PC-9 (cell line): ENCODE measurements around the gene FNDC3B. TPM values are rescaled to one million over a fixed set of nuclear protein-coding genes. Genes with fewer than 3 reads are reported as not detected.

Source experiments
- BruUV-seq: library from RNA; stranded (reverse); fragments of 400-500 nt; replicated peaks from 2 replicates; lab custom pipeline; 2021; lab: Mats Ljungman, UMichigan
- CTCF ChIA-PET: fragments of 300-600 bp; sonication (Branson Sonifier 250); formaldehyde crosslinking; loops from one replicate; lab custom pipeline; 2022; ENCODE audit warnings: antibody characterized with exemption; lab: Charles Lee
- POLR2A ChIA-PET: fragments of 300-600 bp; sonication (Branson Sonifier 250); formaldehyde crosslinking; loops from one replicate; lab custom pipeline; 2022; ENCODE audit warnings: antibody characterized with exemption; ENCODE audit not compliant: unreplicated experiment; lab: Charles Lee
- DNase-seq, 2 experiments: peaks; one replicate each; pipeline versions ENCODE4 v3.0.0 to v3.0.0-alpha.2; 2015 to 2022; ENCODE audit warnings: mixed read lengths in 1 of 2
- H2AFZ ChIP-seq: fragments of 200-600 bp; sonication (generic); 2 replicates; pipeline ENCODE4 v1.8.1; 2017; ENCODE audit warnings: antibody characterized with exemption
- H3F3A ChIP-seq: fragments of 200-600 bp; sonication (generic); 2 replicates; pipeline ENCODE4 v1.8.1; 2017; ENCODE audit warnings: antibody characterized with exemption, mild to moderate bottlenecking, low read depth; ENCODE audit not compliant: insufficient read depth
- H3K27ac ChIP-seq: fragments of 200-600 bp; sonication (generic); 2 replicates; pipeline ENCODE4 v1.6.1; 2016; ENCODE audit warnings: mixed run types
- H3K27me3 ChIP-seq: fragments of 200-600 bp; sonication (generic); 2 replicates; pipeline ENCODE4 v1.6.1; 2016; ENCODE audit warnings: low read depth, mixed run types; ENCODE audit not compliant: insufficient read depth
- H3K36me3 ChIP-seq: fragments of 200-600 bp; sonication (generic); 2 replicates; pipeline ENCODE4 v1.6.1; 2016; ENCODE audit warnings: low read depth, mixed run types
- H3K4me1 ChIP-seq: fragments of 200-600 bp; sonication (generic); replicated peaks from 2 replicates; pipeline ENCODE4 v1.6.1; 2016; ENCODE audit warnings: mixed run types; ENCODE audit not compliant: insufficient read depth
- H3K4me2 ChIP-seq: fragments of 200-600 bp; sonication (generic); 2 replicates; pipeline ENCODE4 v1.6.1; 2017; ENCODE audit warnings: mixed run types
- H3K4me3 ChIP-seq: fragments of 200-600 bp; sonication (generic); 2 replicates; pipeline ENCODE4 v1.6.1; 2016; ENCODE audit warnings: mixed run types
- H3K79me2 ChIP-seq: fragments of 200-600 bp; sonication (generic); 2 replicates; pipeline ENCODE4 v1.6.1; 2017; ENCODE audit warnings: low read depth, mixed run types
- H3K9me2 ChIP-seq: fragments of 200-600 bp; sonication (generic); 2 replicates; pipeline ENCODE4 v1.8.1; 2017; ENCODE audit warnings: mild to moderate bottlenecking; ENCODE audit not compliant: insufficient read depth
- H3K9me3 ChIP-seq: fragments of 200-600 bp; sonication (generic); 2 replicates; pipeline ENCODE4 v1.8.1; 2016; ENCODE audit warnings: low read depth; ENCODE audit not compliant: insufficient read depth
- H4K20me1 ChIP-seq: fragments of 200-600 bp; sonication (generic); 2 replicates; pipeline ENCODE4 v1.8.1; 2017; ENCODE audit not compliant: insufficient read depth
- EZH2 ChIP-seq: fragments of 200-600 bp; sonication (generic); IDR thresholded peaks from 2 replicates; pipeline ENCODE4 v1.8.0; 2017; ENCODE audit warnings: antibody characterized with exemption, low read depth
- intact Hi-C: fragments of 100-400 bp; cut with micrococcal nuclease; formaldehyde crosslinking; loops from one replicate; pipeline ENCODE4 v1.10.0; 2022; ENCODE audit not compliant: unreplicated experiment
- total RNA-seq: library from RNA; stranded (reverse); gene quantifications from 2 replicates; pipeline ENCODE4 v1.2.3, GENCODE V29; 2021
- TF ChIP-seq, protein P1 (sequence below): fragments of 200-600 bp; sonication (generic); conservative IDR thresholded peaks from 2 replicates; pipeline ENCODE4 v1.6.1; 2017; ENCODE audit warnings: mixed run types, antibody characterized with exemption, mild to moderate bottlenecking, moderate library complexity

Gene FNDC3B
- total RNA-seq, 1 experiment from 2014 or later = 106 TPM

DNA sequence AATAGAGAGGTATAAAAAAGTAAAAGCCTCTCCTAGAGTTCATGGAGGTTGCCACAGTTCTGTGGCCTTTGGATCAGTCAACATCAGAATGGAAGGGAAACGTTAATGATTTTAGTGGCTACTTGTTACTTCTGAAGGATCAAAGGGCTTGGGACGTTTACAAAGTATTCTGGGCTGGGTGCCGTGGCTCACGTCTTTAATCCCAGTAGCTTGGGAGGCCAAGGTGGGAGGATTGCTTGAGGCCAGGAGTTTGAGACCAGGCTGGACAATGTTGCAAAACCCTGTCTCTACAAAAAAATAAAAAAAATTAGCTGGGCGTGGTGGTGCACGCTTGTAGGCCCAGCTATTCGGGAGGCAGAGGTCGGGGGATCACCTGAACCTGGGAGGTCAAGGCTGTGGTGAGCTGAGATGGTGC, 44.6 kb downstream of the FNDC3B start:
- Histone ChIP-seq H2AFZ (no peak overlapping the region), H3K4me2 (no peak overlapping the region), H3K9me2 (no peaks in the 10 kb centered on the region), H4K20me1 (peaks cover 96% of the 10 kb centered on the region), H3K36me3 (peaks cover 87% of the 10 kb centered on the region), H3K4me1 (peaks cover 32% of the 10 kb centered on the region), H3F3A (peaks cover 99% of the 10 kb centered on the region), H3K4me3 (no peak overlapping the region), H3K27me3 (no peaks in the 10 kb centered on the region), H3K27ac (no peak overlapping the region), H3K79me2 (peaks cover 100% of the 10 kb centered on the region), H3K9me3 (0 out of 2 replicates have a peak, but pooled peaks cover 3% of the 10 kb centered on the region)
- CTCF ChIA-PET = no interaction called here
- intact Hi-C loops = no loop called here
- no TSS peak for BruUV-seq
- TF ChIP-seq, protein P1, sequence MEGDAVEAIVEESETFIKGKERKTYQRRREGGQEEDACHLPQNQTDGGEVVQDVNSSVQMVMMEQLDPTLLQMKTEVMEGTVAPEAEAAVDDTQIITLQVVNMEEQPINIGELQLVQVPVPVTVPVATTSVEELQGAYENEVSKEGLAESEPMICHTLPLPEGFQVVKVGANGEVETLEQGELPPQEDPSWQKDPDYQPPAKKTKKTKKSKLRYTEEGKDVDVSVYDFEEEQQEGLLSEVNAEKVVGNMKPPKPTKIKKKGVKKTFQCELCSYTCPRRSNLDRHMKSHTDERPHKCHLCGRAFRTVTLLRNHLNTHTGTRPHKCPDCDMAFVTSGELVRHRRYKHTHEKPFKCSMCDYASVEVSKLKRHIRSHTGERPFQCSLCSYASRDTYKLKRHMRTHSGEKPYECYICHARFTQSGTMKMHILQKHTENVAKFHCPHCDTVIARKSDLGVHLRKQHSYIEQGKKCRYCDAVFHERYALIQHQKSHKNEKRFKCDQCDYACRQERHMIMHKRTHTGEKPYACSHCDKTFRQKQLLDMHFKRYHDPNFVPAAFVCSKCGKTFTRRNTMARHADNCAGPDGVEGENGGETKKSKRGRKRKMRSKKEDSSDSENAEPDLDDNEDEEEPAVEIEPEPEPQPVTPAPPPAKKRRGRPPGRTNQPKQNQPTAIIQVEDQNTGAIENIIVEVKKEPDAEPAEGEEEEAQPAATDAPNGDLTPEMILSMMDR = no peak
- no peak for TF ChIP-seq EZH2
- POLR2A ChIA-PET = no interaction called here
- no peak for DNase-seq

DNA sequence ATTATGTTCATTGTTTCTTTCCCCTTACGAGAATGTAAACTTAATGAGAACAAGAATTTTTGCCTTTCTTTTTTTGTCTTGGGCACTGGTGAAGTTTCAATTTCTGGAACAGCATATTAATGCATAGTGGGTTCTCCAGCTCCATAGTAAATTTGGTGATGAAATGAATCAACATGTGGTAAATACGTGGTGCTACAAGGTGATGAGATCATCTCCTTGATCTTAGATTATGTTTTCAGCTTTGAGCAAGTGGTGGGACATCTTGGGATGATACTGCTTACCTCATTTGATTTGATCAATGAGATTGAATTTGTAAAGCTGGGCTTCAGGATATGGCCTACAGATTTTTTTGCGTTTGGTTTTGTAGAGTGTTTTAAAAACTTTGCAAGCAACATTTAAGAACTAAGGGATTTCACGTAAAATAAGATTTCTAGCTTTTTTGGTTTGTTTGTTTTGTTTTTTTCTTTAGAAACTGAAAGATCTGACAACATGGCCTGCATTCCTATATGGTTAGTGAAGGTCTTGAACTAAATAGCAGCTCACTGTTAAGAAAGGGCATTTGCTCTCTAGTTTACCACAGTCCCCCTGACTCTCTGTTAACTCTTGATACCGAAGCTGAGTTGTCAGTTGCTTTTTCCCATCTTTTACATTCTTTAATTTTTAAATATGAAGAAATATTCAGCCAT, 45.6 kb downstream of the FNDC3B start:
- peaks cover 96% of the 10 kb centered on the region for H4K20me1 ChIP-seq
- 0 out of 2 replicates have a peak, but pooled peaks cover 3% of the 10 kb centered on the region for H3K9me3 ChIP-seq
- TF ChIP-seq, protein P1 = no peak
- no peak for TF ChIP-seq EZH2
- peak overlapping the region; percentile 46 for H3K27ac ChIP-seq
- no peaks in the 10 kb centered on the region for H3K27me3 ChIP-seq
- no peaks in the 10 kb centered on the region for H3K9me2 ChIP-seq
- H3K79me2 ChIP-seq = peaks cover 100% of the 10 kb centered on the region
- intact Hi-C loops = no loop called here
- ChIA-PET CTCF (interaction anchor here (0.5 kb wide), 1 partner anchor 583 kb away, joined by 12 read pairs; no protein-coding TSS in a partner anchor), POLR2A (interaction anchor here (0.6 kb wide), 1 partner anchor 142 kb away, joined by 3 read pairs; no protein-coding TSS in a partner anchor)
- H3F3A ChIP-seq = peaks cover 99% of the 10 kb centered on the region
- no TSS peak for BruUV-seq
- no peak for DNase-seq
- H3K4me1 ChIP-seq = peaks cover 32% of the 10 kb centered on the region
- no peak overlapping the region for H3K4me3 ChIP-seq
- H3K4me2 ChIP-seq = no peak overlapping the region
- no peak overlapping the region for H2AFZ ChIP-seq
- H3K36me3 ChIP-seq = peaks cover 87% of the 10 kb centered on the region

DNA sequence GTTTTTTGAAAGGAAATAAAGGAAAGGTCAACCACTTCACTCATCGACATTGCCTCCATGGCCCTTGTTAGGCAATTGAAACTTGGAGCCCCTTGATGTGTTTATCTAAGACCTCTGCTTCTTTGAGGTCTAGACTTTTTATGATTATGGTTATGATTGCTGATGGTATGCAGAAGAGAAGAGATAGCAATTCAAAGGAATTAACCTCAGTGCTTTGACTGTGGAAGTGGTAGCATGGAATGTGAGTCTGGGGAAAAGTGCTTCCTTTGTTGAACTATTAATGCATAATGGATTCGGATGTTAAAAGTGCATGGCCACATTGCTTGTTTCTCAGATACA, 46.1 kb downstream of the FNDC3B start:
- Histone ChIP-seq H3F3A (peaks cover 97% of the 10 kb centered on the region), H3K9me2 (no peaks in the 10 kb centered on the region), H3K36me3 (peaks cover 85% of the 10 kb centered on the region), H3K27me3 (no peaks in the 10 kb centered on the region), H3K27ac (peak overlapping the region; percentile 46; the same call in 1 of the 2 replicates), H4K20me1 (peaks cover 96% of the 10 kb centered on the region), H3K4me2 (no peak overlapping the region), H3K9me3 (0 out of 2 replicates have a peak, but pooled peaks cover 3% of the 10 kb centered on the region), H3K79me2 (peaks cover 100% of the 10 kb centered on the region), H3K4me1 (peaks cover 32% of the 10 kb centered on the region), H3K4me3 (no peak overlapping the region), H2AFZ (no peak overlapping the region)
- CTCF ChIA-PET = no interaction called here
- POLR2A ChIA-PET = interaction anchor here (0.6 kb wide), 1 partner anchor 142 kb away, joined by 3 read pairs; no protein-coding TSS in a partner anchor
- TF ChIP-seq, protein P1 = no peak
- no peak for TF ChIP-seq EZH2
- DNase-seq = no peak
- intact Hi-C loops = no loop called here
- no TSS peak for BruUV-seq
